H1 (cell line): ENCODE data around the gene WEE2. TPM values are rescaled to one million over a fixed set of nuclear protein-coding genes. Genes with fewer than 3 reads are reported as not detected.

Experiments
- CTCF ChIA-PET: fragments of 300-600 bp; sonication (Branson Sonifier 250); formaldehyde crosslinking; loops from one replicate; lab custom pipeline; 2021; ENCODE audit not compliant: partially characterized antibody; lab: Charles Lee
- POLR2A ChIA-PET: fragments of 300-600 bp; sonication (Branson Sonifier 250); formaldehyde crosslinking; loops from one replicate; lab custom pipeline; 2021; ENCODE audit warnings: inconsistent platforms; ENCODE audit not compliant: partially characterized antibody; lab: Charles Lee
- DNase-seq, 2 experiments: peaks; one replicate each; pipeline versions ENCODE4 v3.0.0 to v3.0.0-alpha.2; 2010 to 2022; ENCODE audit warnings: low spot score in 2 of 2, low read depth in 1 of 2, mixed read lengths in 1 of 2
- FAIRE-seq: peaks from 2 replicates; lab custom pipeline; 2011; peaks lifted over from hg19 to GRCh38; lab: Jason Lieb, UNC
- H2AFZ ChIP-seq: 2 replicates; pipeline ENCODE4 v1.8.1; 2012; ENCODE audit warnings: low read length, inconsistent platforms
- H2AK5ac ChIP-seq: 2 replicates; pipeline ENCODE4 v1.6.1; 2013; ENCODE audit warnings: low read depth, low read length
- H2BK120ac ChIP-seq: replicated peaks from 2 replicates; pipeline ENCODE3; 2013; ENCODE audit warnings: low read depth, low read length, inconsistent platforms
- H2BK12ac ChIP-seq: 2 replicates; pipeline ENCODE4 v1.6.1; 2013; ENCODE audit warnings: low read depth, low read length
- H2BK15ac ChIP-seq: 2 replicates; pipeline ENCODE4 v1.6.1; 2013; ENCODE audit warnings: low read length
- H2BK20ac ChIP-seq: 2 replicates; pipeline ENCODE4 v1.6.1; 2013; ENCODE audit warnings: low read length
- H2BK5ac ChIP-seq: 2 replicates; pipeline ENCODE4 v1.6.1; 2013; ENCODE audit warnings: low read depth, low read length
- H3K14ac ChIP-seq: 2 replicates; pipeline ENCODE4 v1.6.1; 2013; ENCODE audit warnings: inconsistent platforms; ENCODE audit not compliant: insufficient read length
- H3K18ac ChIP-seq: 2 replicates; pipeline ENCODE4 v1.6.1; 2013; ENCODE audit warnings: low read length; ENCODE audit errors: extremely low read depth
- H3K23ac ChIP-seq: 2 replicates; pipeline ENCODE4 v1.6.1; 2013; ENCODE audit warnings: inconsistent platforms; ENCODE audit not compliant: insufficient read length
- H3K23me2 ChIP-seq: 2 replicates; pipeline ENCODE4 v1.6.1; 2013; ENCODE audit warnings: low read depth, low read length
- H3K27ac ChIP-seq: 2 replicates; pipeline ENCODE4 v1.6.1; 2011; ENCODE audit warnings: low read depth, low read length, inconsistent platforms
- H3K27me3 ChIP-seq, 4 experiments: replicated peaks in 1 of 4; 1 replicate in 1 of 4; 2 replicates in 3 of 4; pipeline versions ENCODE4 v1.6.1 to v1.8.1; 2011 to 2013; ENCODE audit warnings: low read length in 3 of 4, mild to moderate bottlenecking in 3 of 4, inconsistent platforms in 2 of 4, mixed read lengths in 2 of 4, moderate library complexity in 1 of 4; ENCODE audit not compliant: control insufficient read depth in 3 of 4, insufficient read depth in 3 of 4; ENCODE audit errors: extremely low read depth in 1 of 4
- H3K36me3 ChIP-seq, 4 experiments: 2 replicates each; pipeline versions ENCODE4 v1.6.1 to v1.8.1; 2011 to 2013; ENCODE audit warnings: mild to moderate bottlenecking in 4 of 4, low read length in 3 of 4, moderate library complexity in 2 of 4, control low read depth in 1 of 4, inconsistent platforms in 1 of 4; ENCODE audit not compliant: insufficient read depth in 4 of 4, control insufficient read depth in 2 of 4
- H3K4ac ChIP-seq: replicated peaks from 2 replicates; pipeline ENCODE3; 2013; ENCODE audit warnings: low read length, low read depth, mixed read lengths, inconsistent platforms; ENCODE audit not compliant: insufficient read length
- H3K4me1 ChIP-seq, 4 experiments: replicated peaks in 1 of 4; 1 replicate in 1 of 4; 2 replicates in 3 of 4; pipeline versions ENCODE4 v1.6.1 to v1.8.1; 2011 to 2013; ENCODE audit warnings: low read length in 3 of 4, inconsistent platforms in 2 of 4, mixed read lengths in 1 of 4; ENCODE audit not compliant: insufficient read depth in 4 of 4, control insufficient read depth in 3 of 4
- H3K4me2 ChIP-seq, 2 experiments: 2 replicates each; pipeline versions ENCODE4 v1.6.1 to v1.8.1; 2011 to 2013; ENCODE audit warnings: low read depth in 2 of 2, low read length in 2 of 2, control low read depth in 1 of 2, inconsistent platforms in 1 of 2, mild to moderate bottlenecking in 1 of 2; ENCODE audit not compliant: insufficient read depth in 1 of 2
- H3K4me3 ChIP-seq, 4 experiments: fragments of 200-600, 300-600 bp in 1 of 4; sonication (generic), shearing (Covaris generic), sonication (Bioruptor Twin) in 1 of 4; 2 replicates each; pipeline versions ENCODE4 v1.5.1 to v1.8.1; 2011 to 2016; ENCODE audit warnings: low read length in 4 of 4, low read depth in 3 of 4, control low read depth in 2 of 4, inconsistent platforms in 2 of 4, mild to moderate bottlenecking in 2 of 4, mixed read lengths in 1 of 4, moderate library complexity in 1 of 4; ENCODE audit not compliant: insufficient read depth in 2 of 4; ENCODE audit errors: extremely low read depth in 1 of 4
- H3K56ac ChIP-seq: replicated peaks from 2 replicates; pipeline ENCODE3; 2013; ENCODE audit warnings: low read depth, mild to moderate bottlenecking, mixed read lengths, low read length, inconsistent platforms; ENCODE audit not compliant: insufficient read length
- H3K79me1 ChIP-seq: 2 replicates; pipeline ENCODE4 v1.6.1; 2013; ENCODE audit warnings: low read depth, low read length, control low read depth
- H3K79me2 ChIP-seq, 2 experiments: 2 replicates each; pipeline versions ENCODE4 v1.6.1 to v1.8.1; 2012 to 2013; ENCODE audit warnings: low read length in 2 of 2, mild to moderate bottlenecking in 2 of 2, inconsistent platforms in 1 of 2; ENCODE audit not compliant: insufficient read depth in 2 of 2, control insufficient read depth in 1 of 2
- H3K9ac ChIP-seq, 4 experiments: replicated peaks in 1 of 4; 1 replicate in 1 of 4; 2 replicates in 3 of 4; pipeline versions ENCODE4 v1.6.1 to v1.8.1; 2011 to 2013; ENCODE audit warnings: low read depth in 3 of 4, low read length in 3 of 4, control low read depth in 2 of 4, mild to moderate bottlenecking in 2 of 4, moderate library complexity in 2 of 4, inconsistent platforms in 1 of 4; ENCODE audit errors: extremely low read depth in 1 of 4
- H3K9me3 ChIP-seq, 2 experiments: 2 replicates each; pipeline versions ENCODE4 v1.6.1 to v1.8.1; 2012 to 2013; ENCODE audit warnings: mild to moderate bottlenecking in 2 of 2, moderate library complexity in 2 of 2, control low read depth in 1 of 2, inconsistent platforms in 1 of 2, low read depth in 1 of 2, low read length in 1 of 2, mixed read lengths in 1 of 2; ENCODE audit not compliant: insufficient read depth in 2 of 2
- H4K20me1 ChIP-seq, 2 experiments: replicated peaks in 1 of 2; 2 replicates each; pipeline versions ENCODE3 to v1.8.1; 2011 to 2013; ENCODE audit warnings: inconsistent platforms in 2 of 2, low read length in 2 of 2, mild to moderate bottlenecking in 1 of 2; ENCODE audit not compliant: insufficient read depth in 2 of 2, control insufficient read depth in 1 of 2
- H4K5ac ChIP-seq: 2 replicates; pipeline ENCODE4 v1.6.1; 2013; ENCODE audit warnings: low read length, low read depth, mixed read lengths, inconsistent platforms; ENCODE audit not compliant: insufficient read length
- H4K8ac ChIP-seq: 2 replicates; pipeline ENCODE4 v1.8.0; 2013; ENCODE audit warnings: mild to moderate bottlenecking, moderate library complexity, low read length, inconsistent platforms; ENCODE audit not compliant: insufficient read depth; ENCODE audit errors: extremely low read depth
- H4K91ac ChIP-seq: replicated peaks from 2 replicates; pipeline ENCODE3; 2013; ENCODE audit warnings: low read length, mixed read lengths, inconsistent platforms; ENCODE audit not compliant: insufficient read length
- ATF3 ChIP-seq: IDR thresholded peaks from 2 replicates; pipeline ENCODE4 v1.6.1; 2011; ENCODE audit warnings: low read depth, mild to moderate bottlenecking, low read length; ENCODE audit not compliant: insufficient read depth
- CHD2 ChIP-seq: IDR thresholded peaks from 2 replicates; pipeline ENCODE4 v1.6.1; 2012; ENCODE audit warnings: low read length, improper control_type of control experiment
- CTBP2 ChIP-seq: IDR thresholded peaks from 2 replicates; pipeline ENCODE4 v1.7.0; 2011; ENCODE audit warnings: borderline replicate concordance, mild to moderate bottlenecking, moderate library complexity, mixed read lengths, low read length; ENCODE audit not compliant: insufficient read depth, insufficient read length
- GTF2F1 ChIP-seq: IDR thresholded peaks from 2 replicates; pipeline ENCODE4 v1.6.1; 2012; ENCODE audit warnings: low read depth, low read length, improper control_type of control experiment, borderline replicate concordance
- HDAC6 ChIP-seq: IDR thresholded peaks from one replicate; pipeline ENCODE4 v1.7.1; 2012; ENCODE audit warnings: low read depth, mild to moderate bottlenecking, inconsistent platforms, low read length, moderate library complexity
- KDM4A ChIP-seq: IDR thresholded peaks from one replicate; pipeline ENCODE4 v1.7.1; 2012; ENCODE audit warnings: low read depth, mild to moderate bottlenecking, moderate library complexity, low read length, inconsistent platforms; ENCODE audit not compliant: severe bottlenecking
- MAFK ChIP-seq: IDR thresholded peaks from 2 replicates; pipeline ENCODE4 v1.6.1; 2012; ENCODE audit warnings: low read depth, mild to moderate bottlenecking, improper control_type of control experiment, low read length
- POLR2A ChIP-seq, 2 experiments: IDR thresholded peaks; 1 replicate in 1 of 2; 2 replicates in 1 of 2; pipeline ENCODE4 v1.6.1; 2011; ENCODE audit warnings: low read depth in 2 of 2, low read length in 2 of 2, mild to moderate bottlenecking in 2 of 2; ENCODE audit errors: control extremely low read depth in 1 of 2
- POLR2AphosphoS5 ChIP-seq: IDR thresholded peaks from 2 replicates; pipeline ENCODE4 v1.6.1; 2011; ENCODE audit warnings: low read depth, low read length
- RXRA ChIP-seq: IDR thresholded peaks from 2 replicates; pipeline ENCODE4 v1.6.1; 2011; ENCODE audit warnings: low read depth, mild to moderate bottlenecking, low read length, moderate library complexity; ENCODE audit not compliant: insufficient read depth
- SIN3A ChIP-seq, 2 experiments: IDR thresholded peaks in 1 of 2; conservative IDR thresholded peaks in 1 of 2; 2 replicates each; pipeline ENCODE4 v1.6.1; 2011 to 2012; ENCODE audit warnings: low read length in 2 of 2, improper control_type of control experiment in 1 of 2, low read depth in 1 of 2, mild to moderate bottlenecking in 1 of 2
- SP2 ChIP-seq: IDR thresholded peaks from 2 replicates; pipeline ENCODE4 v1.6.1; 2012; ENCODE audit warnings: mild to moderate bottlenecking, low read length, inconsistent platforms
- SRF ChIP-seq: IDR thresholded peaks from 2 replicates; pipeline ENCODE4 v1.6.1; 2011; ENCODE audit warnings: mild to moderate bottlenecking, low read depth, low read length, moderate library complexity
- ZNF274 ChIP-seq: IDR thresholded peaks from 2 replicates; pipeline ENCODE4 v1.7.0; 2012; ENCODE audit warnings: low read length, borderline replicate concordance; ENCODE audit errors: extremely low read depth
- WGBS, 2 experiments: shearing (Covaris generic) in 1 of 2; methylation state at CpG; one replicate each; pipeline versions ENCODE4 v1.1.6 to v1.1.7; 2013 to 2015; ENCODE audit warnings: low lambda C conversion rate in 2 of 2, mixed read lengths in 2 of 2, inconsistent platforms in 1 of 2, low coverage in 1 of 2, missing lambda C conversion rate in 1 of 2; ENCODE audit not compliant: insufficient replicate concordance in 2 of 2, insufficient coverage in 1 of 2, insufficient read length in 1 of 2; ENCODE audit errors: extremely low coverage in 1 of 2, missing lambda C conversion rate in 1 of 2; 5-methylcytosine and 5-hydroxymethylcytosine counted together
- polyA plus RNA-seq, 7 experiments: library from polyadenylated mRNA; depleted of rRNA in 3 of 7; stranded (reverse) in 5 of 7; unstranded in 2 of 7; fragments of >200 nt in 5 of 7; fragments of 200-250 nt in 2 of 7; gene quantifications; 1 replicate in 5 of 7; 2 replicates in 1 of 7; 4 replicates in 1 of 7; pipeline versions ENCODE4 v1.2.1 to v1.2.3, GENCODE V29; 2011 to 2013; ENCODE audit warnings: missing spikeins in 2 of 7, mixed read lengths in 2 of 7
- total RNA-seq: library from RNA; stranded (reverse); fragmentation: NEBNext Ultra II Directional; extraction: Animal tissue kit (Norgen Biotek cat#: 25700); gene quantifications from 2 replicates; pipeline ENCODE4 v1.2.1, GENCODE V29; 2021

The WEE2 gene
- total and polyA plus RNA-seq, 2 of the 8 experiments (the other 6 are each of a cell fraction or from before 2014, with no cell fraction given), result 0.02 TPM; not detected in 1

GRCh38 chr7:141709318-141709717 lies 1.2 kb downstream of the WEE2 start:
- H3K4me1 ChIP-seq, result peaks cover 0 to 8% (median 0%) of the 10 kb centered on the region in 4 experiments; a peak in 1 of 7 replicates
- H3K4me2 ChIP-seq, result no peak overlapping the region
- ChIA-PET CTCF (interaction anchor here (0.6 to 3.7 kb wide), 11 partner anchors 9 to 837 kb away, joined by 3 to 15 read pairs (median 3); partner anchors contain the start of gene SSBP1), POLR2A (interaction anchor here (0.9 to 1.0 kb wide), 3 partner anchors 9 to 33 kb away, joined by 3 read pairs; no protein-coding TSS in a partner anchor)
- H3K23ac ChIP-seq, result no peak overlapping the region
- H3K18ac ChIP-seq, result no peak overlapping the region
- H2AFZ ChIP-seq, result no peak overlapping the region
- no peak overlapping the region for H3K4ac ChIP-seq
- no peaks in the 10 kb centered on the region for H3K9me3 ChIP-seq
- no peak overlapping the region for H4K8ac ChIP-seq
- no peaks in the 10 kb centered on the region; the same call in 1 of the 2 replicates for H3K23me2 ChIP-seq
- H2BK5ac ChIP-seq, result no peak overlapping the region
- H3K36me3 ChIP-seq, result no peaks in the 10 kb centered on the region
- no peak overlapping the region for H3K4me3 ChIP-seq
- no peak for DNase-seq
- no peak overlapping the region for H2BK15ac ChIP-seq
- no peak overlapping the region for H2AK5ac ChIP-seq
- no peak overlapping the region for H4K5ac ChIP-seq
- no peak for FAIRE-seq
- H3K79me2 ChIP-seq, result no peaks in the 10 kb centered on the region
- H3K27ac ChIP-seq, result no peak overlapping the region
- no peak overlapping the region for H4K91ac ChIP-seq
- no peaks in the 10 kb centered on the region for H4K20me1 ChIP-seq
- no peak overlapping the region for H3K9ac ChIP-seq
- H2BK120ac ChIP-seq, result no peak overlapping the region
- 79% methylated on average over 2 of the region's 2 CpGs; no CpG with 5 or more reads in 1 of the 2 experiments for WGBS, 2 experiments
- H2BK20ac ChIP-seq, result no peak overlapping the region
- H3K79me1 ChIP-seq, result no peaks in the 10 kb centered on the region
- H3K14ac ChIP-seq, result no peak overlapping the region
- H3K27me3 ChIP-seq, result no peaks in the 10 kb centered on the region
- no peak overlapping the region for H3K56ac ChIP-seq
- no peak overlapping the region; the same call in 1 of the 2 replicates for H2BK12ac ChIP-seq
- TF ChIP-seq ZNF274, result no peak
- TF ChIP-seq CTBP2, result no peak
- no peak for TF ChIP-seq CHD2
- TF ChIP-seq POLR2A (IDR thresholded peaks at IDR 0.05; ENCODE audit: control extremely low read depth in 1 of 2, low read depth in 2 of 2, low read length in 2 of 2), result no peak
- no peak for TF ChIP-seq HDAC6
- TF ChIP-seq MAFK, result no peak
- no peak for TF ChIP-seq SP2
- no peak for TF ChIP-seq SIN3A (conservative IDR thresholded peaks at IDR 0.05 in 1 of 2, IDR thresholded peaks at IDR 0.05 in 1 of 2; ENCODE audit: low read depth in 1 of 2, low read length in 2 of 2)
- TF ChIP-seq SRF, result no peak
- no peak for TF ChIP-seq RXRA
- no peak for TF ChIP-seq ATF3
- no peak for TF ChIP-seq KDM4A
- no peak for TF ChIP-seq POLR2AphosphoS5
- no peak for TF ChIP-seq GTF2F1
